ENCODE results near the gene USP22. TPM values are rescaled to one million over a fixed set of nuclear protein-coding genes. Genes with fewer than 3 reads are reported as not detected.
"Not testable (repeated sequence)": the region's sequence is repeated elsewhere in the genome, so short reads cannot be mapped to it uniquely, and the experiment has no call there.

USP22 gene
- total and polyA plus RNA-seq, 4 donors: 33.3 to 180 (median 112) TPM

GRCh38 chr17:21058098-21058893, 15.5 kb upstream of the USP22 start:
- H3K36me3 ChIP-seq (ENCODE audit: control insufficient read depth in 4 of 4, insufficient read depth in 4 of 4, low read length in 4 of 4): no peaks in the 10 kb centered on the region
- 80 to 83% methylated on average over 5 of the region's 5 CpGs for WGBS, 2 donors
- H3K4me3 ChIP-seq: no peak overlapping the region
- no peak overlapping the region for H3K9ac ChIP-seq (ENCODE audit: insufficient read depth in 1 of 2, low read length in 2 of 2)
- H3K27ac ChIP-seq (ENCODE audit: low read depth in 1 of 2, low read length in 1 of 2): no peak overlapping the region
- peaks cover 0 to 4% (median 0%) of the 10 kb centered on the region in 4 donors for H3K9me3 ChIP-seq (ENCODE audit: control insufficient read depth in 4 of 4, insufficient read depth in 3 of 4, low read length in 3 of 4)
- no peak for ATAC-seq (ENCODE audit: insufficient read depth, low FRiP score)
- no peaks in the 10 kb centered on the region for H3K4me1 ChIP-seq (ENCODE audit: control insufficient read depth in 5 of 5, insufficient read depth in 5 of 5, low read length in 5 of 5)
- no peak for TF ChIP-seq CTCF (IDR thresholded peaks at IDR 0.05; ENCODE audit: control extremely low read depth, extremely low read depth)
- H3K27me3 ChIP-seq (ENCODE audit: control insufficient read depth in 3 of 3, insufficient read depth in 3 of 3, low read length in 2 of 3): no peaks in the 10 kb centered on the region
- no peak for DNase-seq

GRCh38 chr17:21053056-21053455, 10.2 kb upstream of the USP22 start:
- 95 to 99% methylated on average over 8 of the region's 8 CpGs for WGBS, 2 donors

GRCh38 chr17:21049457-21049856, 6.6 kb upstream of the USP22 start:
- TF ChIP-seq CTCF (IDR thresholded peaks at IDR 0.05; ENCODE audit: control extremely low read depth, extremely low read depth): no peak
- Histone ChIP-seq H3K4me3 (no peak overlapping the region), H3K36me3 (ENCODE audit: control insufficient read depth in 4 of 4, insufficient read depth in 4 of 4, low read length in 4 of 4) (no peaks in the 10 kb centered on the region), H3K9ac (ENCODE audit: insufficient read depth in 1 of 2, low read length in 2 of 2) (no peak overlapping the region), H3K27ac (ENCODE audit: low read depth in 1 of 2, low read length in 1 of 2) (no peak overlapping the region), H3K4me1 (ENCODE audit: control insufficient read depth in 5 of 5, insufficient read depth in 5 of 5, low read length in 5 of 5) (peaks cover 0 to 6% (median 4%) of the 10 kb centered on the region in 5 donors), H3K27me3 (ENCODE audit: control insufficient read depth in 3 of 3, insufficient read depth in 3 of 3, low read length in 2 of 3) (no peaks in the 10 kb centered on the region), H3K9me3 (ENCODE audit: control insufficient read depth in 4 of 4, insufficient read depth in 3 of 4, low read length in 3 of 4) (peaks cover 0 to 4% (median 0%) of the 10 kb centered on the region in 4 donors)
- ATAC-seq (ENCODE audit: insufficient read depth, low FRiP score): no peak
- 96 to 97% methylated on average over 1 of the region's 1 CpG for WGBS, 2 donors
- DNase-seq: no peak

More at GRCh38 chr17:21053056-21053455, 10.2 kb upstream of the USP22 start:
- not testable (repeated sequence) for H3K27me3 ChIP-seq (ENCODE audit: control insufficient read depth in 3 of 3, insufficient read depth in 3 of 3, low read length in 2 of 3); H3K9me3 ChIP-seq (ENCODE audit: control insufficient read depth in 4 of 4, insufficient read depth in 3 of 4, low read length in 3 of 4); H3K27ac ChIP-seq (ENCODE audit: low read depth in 1 of 2, low read length in 1 of 2); H3K36me3 ChIP-seq (ENCODE audit: control insufficient read depth in 4 of 4, insufficient read depth in 4 of 4, low read length in 4 of 4); ATAC-seq (ENCODE audit: insufficient read depth, low FRiP score); H3K4me1 ChIP-seq (ENCODE audit: control insufficient read depth in 5 of 5, insufficient read depth in 5 of 5, low read length in 5 of 5); H3K4me3 ChIP-seq; DNase-seq; H3K9ac ChIP-seq (ENCODE audit: insufficient read depth in 1 of 2, low read length in 2 of 2)

GRCh38 chr17:21046216-21046615, 3.4 kb upstream of the USP22 start:
- 94 to 95% methylated on average over 3 of the region's 3 CpGs for WGBS, 2 donors
- no peak for ATAC-seq (ENCODE audit: insufficient read depth, low FRiP score)
- H3K27ac ChIP-seq (ENCODE audit: low read depth in 1 of 2, low read length in 1 of 2): no peak overlapping the region

More at GRCh38 chr17:21046216-21046615, 3.4 kb upstream of the USP22 start:
- Histone ChIP-seq H3K4me1 (ENCODE audit: control insufficient read depth in 5 of 5, insufficient read depth in 5 of 5, low read length in 5 of 5) (peaks cover 0 to 7% (median 2%) of the 10 kb centered on the region in 5 donors), H3K9ac (ENCODE audit: insufficient read depth in 1 of 2, low read length in 2 of 2) (peak overlapping the region in 1 of 2 donors; percentile 32), H3K36me3 (ENCODE audit: control insufficient read depth in 4 of 4, insufficient read depth in 4 of 4, low read length in 4 of 4) (no peaks in the 10 kb centered on the region), H3K4me3 (no peak overlapping the region), H3K9me3 (ENCODE audit: control insufficient read depth in 4 of 4, insufficient read depth in 3 of 4, low read length in 3 of 4) (no peaks in the 10 kb centered on the region), H3K27me3 (ENCODE audit: control insufficient read depth in 3 of 3, insufficient read depth in 3 of 3, low read length in 2 of 3) (no peaks in the 10 kb centered on the region)
- TF ChIP-seq CTCF (IDR thresholded peaks at IDR 0.05; ENCODE audit: control extremely low read depth, extremely low read depth): no peak
- no peak for DNase-seq
